GM12801 (cell line): Measurements from ENCODE around the gene CERS3.

Experiments used
- CTCF ChIP-seq: IDR thresholded peaks from one replicate; pipeline ENCODE4 v1.5.1; 2011; ENCODE audit warnings: control low read depth; ENCODE audit not compliant: insufficient read length; ENCODE audit errors: extremely low read depth

Gene CERS3

DNA sequence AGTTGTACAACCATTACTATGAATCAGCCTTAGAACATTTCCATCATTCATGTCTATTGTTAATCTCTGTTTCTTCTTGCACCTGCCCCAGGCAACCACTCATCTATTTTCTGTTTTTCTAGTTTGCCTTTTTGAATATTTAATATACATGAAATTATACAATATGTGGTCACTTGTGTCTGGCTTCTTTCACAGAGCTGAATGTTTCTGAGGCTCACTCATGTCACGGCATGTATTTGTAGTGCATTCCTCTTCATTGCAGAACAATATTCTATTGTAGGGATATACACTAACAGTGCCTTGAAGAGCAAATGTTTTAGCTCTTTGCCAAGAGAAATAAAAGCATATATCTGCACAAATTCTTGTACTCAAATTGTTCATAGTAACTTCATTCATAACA is 32.9 kb downstream of the CERS3 start:
- TF ChIP-seq CTCF = no peak

DNA sequence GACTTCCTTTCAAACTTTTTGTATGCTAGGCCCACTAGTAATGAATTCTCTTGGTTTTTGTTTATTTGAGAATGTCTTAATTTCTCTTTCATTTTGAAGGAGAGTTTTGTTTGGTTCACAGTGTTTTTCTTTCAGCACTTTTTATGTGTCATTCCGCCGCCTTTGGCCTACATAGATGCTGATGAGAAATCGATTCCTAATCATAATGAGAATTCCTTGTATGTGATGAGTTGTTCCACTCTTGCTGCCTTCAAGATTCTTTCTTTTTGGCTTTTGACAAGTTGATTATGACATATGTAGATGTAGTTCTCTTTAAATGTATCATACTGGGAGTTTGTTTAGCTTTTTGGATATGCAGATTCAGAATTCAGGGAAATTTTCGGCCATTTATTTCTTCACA is 35.5 kb downstream of the CERS3 start:
- TF ChIP-seq CTCF = no peak

GRCh38 chr15:100484443-100484842 is 44.3 kb downstream of the CERS3 start:
- no peak for TF ChIP-seq CTCF

DNA sequence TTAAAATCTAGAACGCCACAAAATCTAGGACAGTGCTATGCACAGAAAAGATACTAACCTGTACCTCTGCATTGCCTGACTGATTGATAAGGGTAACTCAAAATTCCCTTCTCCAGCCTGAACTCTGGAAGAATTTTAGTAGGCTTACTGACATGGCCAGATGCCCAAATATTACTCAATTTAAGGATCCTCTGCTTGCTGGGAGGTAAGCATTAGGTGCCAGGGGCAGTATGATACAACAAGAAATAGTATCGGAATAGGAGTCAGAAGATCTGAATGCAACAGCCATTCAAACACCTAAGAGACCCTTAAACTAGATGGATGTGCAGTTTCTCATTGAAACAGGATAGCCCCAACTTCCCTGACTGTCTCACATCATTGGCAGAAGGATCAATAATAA is 45.4 kb downstream of the CERS3 start:
- no peak for TF ChIP-seq CTCF

GRCh38 chr15:100476805-100477204 is 51.9 kb downstream of the CERS3 start:
- TF ChIP-seq CTCF = no peak

DNA sequence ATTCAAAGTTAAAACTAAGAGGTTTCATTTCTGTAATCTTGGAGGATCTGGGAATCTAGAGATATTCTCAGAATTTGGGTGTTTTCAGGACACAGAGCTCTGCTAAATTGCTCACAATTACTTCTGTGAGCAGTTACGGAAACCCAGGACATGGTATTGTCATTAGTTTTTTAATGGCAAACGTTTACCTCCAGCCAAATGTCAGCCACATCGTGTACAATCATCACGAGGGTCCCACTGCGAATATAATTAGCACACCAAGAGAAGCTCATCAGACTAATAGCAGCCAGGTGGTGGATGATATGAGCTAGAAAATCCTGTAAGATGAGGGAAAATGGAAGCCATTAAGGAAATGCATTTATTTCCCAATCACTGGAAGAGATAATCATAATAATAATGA is 56.0 kb downstream of the CERS3 start:
- TF ChIP-seq CTCF = no peak

DNA sequence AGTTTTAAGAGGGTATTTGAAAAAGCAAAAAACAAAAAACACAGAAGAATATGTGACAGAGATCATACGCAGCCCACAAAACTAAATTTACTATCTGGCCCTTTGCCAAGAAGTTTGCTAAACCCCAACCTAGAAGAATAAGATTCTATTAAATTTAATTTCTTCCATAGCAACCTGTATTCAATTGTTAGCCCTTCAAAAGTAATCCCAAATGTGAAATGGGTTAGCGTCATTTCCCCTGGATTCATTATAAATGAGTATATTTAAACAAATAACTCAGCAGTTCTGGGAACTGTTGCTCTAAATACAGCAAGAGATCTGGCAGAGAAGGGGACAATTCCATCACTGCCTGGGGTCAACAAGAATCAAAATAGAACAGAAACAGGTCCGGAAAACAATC is 56.8 kb downstream of the CERS3 start:
- no peak for TF ChIP-seq CTCF

GRCh38 chr15:100468285-100468684 is 60.5 kb downstream of the CERS3 start:
- no peak for TF ChIP-seq CTCF
